HFFc6 (cell line): ENCODE measurements around the gene CERS6. TPM values are rescaled to one million over a fixed set of nuclear protein-coding genes. Genes with fewer than 3 reads are reported as not detected.

Experiments
- DNase-seq: peaks from one replicate; pipeline ENCODE4 v3.0.0-alpha.2; 2018
- H3K27ac Mint-ChIP-seq: 2 replicates; pipeline ENCODE4 v1.8.0; 2020; ENCODE audit warnings: mild to moderate bottlenecking, mixed read lengths
- H3K27me3 Mint-ChIP-seq: 2 replicates; pipeline ENCODE4 v1.8.0; 2021; ENCODE audit warnings: mild to moderate bottlenecking, moderate library complexity, mixed read lengths; ENCODE audit not compliant: insufficient read depth
- H3K36me3 Mint-ChIP-seq: 2 replicates; pipeline ENCODE4 v1.8.0; 2021; ENCODE audit warnings: low read depth, mixed read lengths
- H3K4me1 Mint-ChIP-seq: 2 replicates; pipeline ENCODE4 v1.8.0; 2020; ENCODE audit warnings: low read depth, mixed read lengths
- H3K4me3 Mint-ChIP-seq: 2 replicates; pipeline ENCODE4 v1.8.0; 2020; ENCODE audit warnings: mild to moderate bottlenecking, moderate library complexity, mixed read lengths
- H3K9me3 Mint-ChIP-seq: 2 replicates; pipeline ENCODE4 v1.8.0; 2020; ENCODE audit warnings: mild to moderate bottlenecking, mixed read lengths
- total RNA-seq, 6 experiments: library from RNA; stranded (reverse); fragmentation: NEBNext Ultra II Directional; extraction: Animal tissue kit (Norgen Biotek cat#: 25700); gene quantifications; 2 replicates in 1 of 6; 3 replicates in 5 of 6; pipeline ENCODE4 v1.2.3, GENCODE V29; 2021
- TF ChIP-seq, protein P1 (sequence below): fragments of 200-600 bp; sonication (generic); IDR thresholded peaks from 2 replicates; pipeline ENCODE4 v1.5.0; 2021; ENCODE audit warnings: antibody characterized with exemption, mild to moderate bottlenecking

The CERS6 gene
- total RNA-seq, 6 experiments from 2014 or later = 6.2 to 9.9 (median 7.5) TPM

DNA sequence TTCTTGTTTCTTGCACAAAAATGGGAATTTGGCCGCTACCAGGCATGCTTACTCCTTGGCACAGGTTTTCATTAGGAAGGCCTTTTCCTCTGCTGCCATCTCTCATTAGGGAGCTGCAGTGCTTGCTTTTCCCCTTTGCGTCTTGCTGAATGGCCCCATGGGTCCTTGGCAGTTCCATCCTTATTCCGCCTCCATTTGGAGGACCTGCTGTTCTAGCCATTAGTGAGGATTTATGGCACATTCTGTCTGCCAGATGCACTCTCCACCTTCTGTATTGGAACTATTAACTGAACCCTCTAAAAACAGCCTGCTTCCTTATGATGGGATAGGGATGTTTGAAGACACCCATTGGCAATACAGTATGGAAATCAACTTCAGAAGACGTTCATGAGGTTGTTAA lies 242.9 kb downstream of the CERS6 start:
- H3K36me3 Mint-ChIP-seq = no peaks in the 10 kb centered on the region
- no peak overlapping the region for H3K4me3 Mint-ChIP-seq

DNA sequence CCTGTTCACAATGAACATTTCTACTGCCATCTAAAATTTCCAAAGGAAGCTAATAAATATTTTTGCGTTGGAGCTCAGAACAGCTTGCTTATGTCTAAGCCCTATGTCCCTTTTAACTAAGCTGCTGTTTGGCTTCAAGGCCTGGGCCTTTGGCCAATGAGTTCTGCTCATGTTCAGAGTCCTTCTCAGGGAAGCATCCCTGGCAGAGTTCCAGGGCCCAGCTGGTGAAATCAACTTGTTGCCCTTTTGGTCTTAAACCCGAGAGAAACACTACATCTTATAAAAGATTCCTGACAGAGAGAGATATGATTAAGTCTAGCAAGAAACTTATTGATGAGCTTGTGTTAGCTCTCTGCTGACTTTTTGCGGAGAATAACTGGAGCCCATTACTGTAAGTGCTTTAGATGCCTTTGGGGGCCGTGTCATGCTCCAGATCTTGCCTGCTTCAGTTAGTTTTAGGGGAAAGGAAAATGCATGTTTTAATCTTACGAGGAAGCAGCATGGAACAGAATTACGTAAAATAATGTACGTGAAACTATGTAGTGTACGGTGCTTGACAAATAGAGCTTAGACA lies 243.9 kb downstream of the CERS6 start:
- Mint-ChIP-seq H3K36me3 (no peaks in the 10 kb centered on the region), H3K4me3 (no peak overlapping the region), H3K27me3 (no peaks in the 10 kb centered on the region), H3K9me3 (no peaks in the 10 kb centered on the region), H3K27ac (no peak overlapping the region), H3K4me1 (peaks cover 4% of the 10 kb centered on the region; the same call in 1 of the 2 replicates)
- TF ChIP-seq, protein P1, sequence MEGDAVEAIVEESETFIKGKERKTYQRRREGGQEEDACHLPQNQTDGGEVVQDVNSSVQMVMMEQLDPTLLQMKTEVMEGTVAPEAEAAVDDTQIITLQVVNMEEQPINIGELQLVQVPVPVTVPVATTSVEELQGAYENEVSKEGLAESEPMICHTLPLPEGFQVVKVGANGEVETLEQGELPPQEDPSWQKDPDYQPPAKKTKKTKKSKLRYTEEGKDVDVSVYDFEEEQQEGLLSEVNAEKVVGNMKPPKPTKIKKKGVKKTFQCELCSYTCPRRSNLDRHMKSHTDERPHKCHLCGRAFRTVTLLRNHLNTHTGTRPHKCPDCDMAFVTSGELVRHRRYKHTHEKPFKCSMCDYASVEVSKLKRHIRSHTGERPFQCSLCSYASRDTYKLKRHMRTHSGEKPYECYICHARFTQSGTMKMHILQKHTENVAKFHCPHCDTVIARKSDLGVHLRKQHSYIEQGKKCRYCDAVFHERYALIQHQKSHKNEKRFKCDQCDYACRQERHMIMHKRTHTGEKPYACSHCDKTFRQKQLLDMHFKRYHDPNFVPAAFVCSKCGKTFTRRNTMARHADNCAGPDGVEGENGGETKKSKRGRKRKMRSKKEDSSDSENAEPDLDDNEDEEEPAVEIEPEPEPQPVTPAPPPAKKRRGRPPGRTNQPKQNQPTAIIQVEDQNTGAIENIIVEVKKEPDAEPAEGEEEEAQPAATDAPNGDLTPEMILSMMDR = no peak
- peak; percentile 50 for DNase-seq

More for the DNA sequence above, 242.9 kb downstream of the CERS6 start:
- H3K27me3 Mint-ChIP-seq = no peaks in the 10 kb centered on the region
- peaks cover 4% of the 10 kb centered on the region; the same call in 1 of the 2 replicates for H3K4me1 Mint-ChIP-seq
- DNase-seq = no peak
- H3K27ac Mint-ChIP-seq = no peak overlapping the region
- TF ChIP-seq, protein P1 = no peak
- H3K9me3 Mint-ChIP-seq = no peaks in the 10 kb centered on the region

DNA sequence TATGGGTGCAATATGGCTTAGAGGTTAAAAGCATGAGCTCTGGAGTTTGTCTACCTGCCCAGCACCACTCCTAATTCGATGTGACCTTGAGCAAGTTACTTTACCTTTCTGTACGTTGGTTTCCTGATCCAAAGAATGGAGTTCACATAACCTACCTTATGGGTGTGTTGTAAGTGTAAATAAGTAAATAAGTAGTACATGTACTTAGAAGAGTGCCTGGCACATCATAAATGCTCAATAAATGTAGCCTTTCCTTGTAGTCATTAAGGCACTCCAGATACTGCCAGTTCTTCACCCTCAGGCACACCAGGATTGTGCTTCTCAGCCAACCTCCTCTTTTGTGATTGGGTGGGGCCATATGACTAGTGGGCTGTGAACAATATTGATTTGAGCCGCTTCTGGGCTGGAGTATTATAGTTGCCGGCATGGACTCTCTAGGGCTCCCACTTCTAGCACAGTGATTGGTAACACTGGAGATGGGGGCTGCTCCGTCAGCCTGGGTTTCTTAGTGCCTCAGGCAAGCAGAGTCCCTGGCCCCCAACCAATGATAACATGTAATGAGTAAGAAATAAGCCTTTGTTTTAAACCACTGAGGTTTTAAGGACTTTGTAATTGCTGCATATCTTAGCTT lies 244.7 kb downstream of the CERS6 start:
- Mint-ChIP-seq H3K27me3 (no peaks in the 10 kb centered on the region), H3K4me3 (no peak overlapping the region), H3K36me3 (no peaks in the 10 kb centered on the region), H3K9me3 (no peaks in the 10 kb centered on the region), H3K27ac (no peak overlapping the region), H3K4me1 (peaks cover 4% of the 10 kb centered on the region; the same call in 1 of the 2 replicates)
- TF ChIP-seq, protein P1 = no peak
- no peak for DNase-seq

DNA sequence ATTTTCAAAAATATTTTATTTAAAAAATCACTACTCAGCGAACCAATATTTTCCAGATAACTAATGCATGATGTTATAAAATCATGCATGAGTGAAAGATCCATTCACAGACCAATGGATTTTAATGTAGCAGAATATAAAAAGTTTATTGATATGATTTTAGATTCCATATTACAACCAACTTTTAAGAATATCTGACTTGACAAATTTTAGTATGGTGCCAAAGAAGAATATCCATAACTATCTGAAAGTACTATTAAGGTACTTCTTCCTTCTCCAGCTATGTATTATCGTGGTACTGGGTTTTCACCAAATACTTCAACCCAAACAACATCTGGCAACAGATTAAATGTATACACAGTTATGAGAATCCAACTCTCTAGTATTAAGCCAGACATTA lies 246.5 kb downstream of the CERS6 start:
- Mint-ChIP-seq H3K27ac (no peak overlapping the region), H3K4me3 (no peak overlapping the region), H3K9me3 (no peaks in the 10 kb centered on the region), H3K36me3 (no peaks in the 10 kb centered on the region), H3K4me1 (peaks cover 4% of the 10 kb centered on the region; the same call in 1 of the 2 replicates), H3K27me3 (no peaks in the 10 kb centered on the region)
- TF ChIP-seq, protein P1 = no peak
- DNase-seq = no peak

DNA sequence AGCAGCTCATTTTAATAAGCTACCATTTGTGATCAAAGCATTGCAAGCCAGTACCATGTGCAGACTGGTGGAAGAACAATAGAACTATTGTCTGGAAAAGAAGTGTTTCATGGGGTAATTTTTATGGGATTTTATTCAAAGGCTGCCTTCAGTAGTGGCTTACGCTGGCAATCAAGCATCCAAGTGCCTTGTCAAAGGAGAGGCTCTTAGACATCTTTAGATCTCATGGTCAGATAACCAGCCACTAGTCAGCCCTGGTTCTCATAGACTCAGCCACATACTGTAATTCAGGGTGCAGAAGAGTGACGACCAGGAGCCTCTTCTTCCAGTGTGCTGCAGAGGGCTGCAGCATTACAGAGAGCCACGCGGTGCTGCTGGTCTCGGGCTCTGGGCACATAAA lies 247.9 kb downstream of the CERS6 start:
- Mint-ChIP-seq H3K4me1 (peaks cover 4% of the 10 kb centered on the region; the same call in 1 of the 2 replicates), H3K27ac (no peak overlapping the region), H3K4me3 (no peak overlapping the region), H3K9me3 (no peaks in the 10 kb centered on the region), H3K27me3 (no peaks in the 10 kb centered on the region), H3K36me3 (no peaks in the 10 kb centered on the region)
- TF ChIP-seq, protein P1 = no peak
- no peak for DNase-seq
